GM19099 (cell line): ENCODE data around the gene VPS13A.

Source experiments
- POLR2A ChIP-seq: IDR thresholded peaks from 3 replicates; pipeline ENCODE4 v1.6.1; 2011; ENCODE audit warnings: low read depth; ENCODE audit not compliant: insufficient read length; ENCODE audit errors: extremely low read depth

VPS13A gene

GRCh38 chr9:77170991-77171699, 6.2 kb upstream of the VPS13A start:
- TF ChIP-seq POLR2A: no peak

- TF ChIP-seq POLR2A: no peak
These were observed 2.2 kb upstream of the VPS13A start for GRCh38 chr9:77175151-77175550.

- TF ChIP-seq POLR2A: no peak
These were observed 1.2 kb upstream of the VPS13A start for GRCh38 chr9:77176106-77176505.

GRCh38 chr9:77176686-77177142, 620 bp upstream of the VPS13A start:
- no peak for TF ChIP-seq POLR2A

GRCh38 chr9:77177894-77178794, 810 bp downstream of the VPS13A start:
- TF ChIP-seq POLR2A: no peak

- no peak for TF ChIP-seq POLR2A
These were observed 2.7 kb downstream of the VPS13A start for GRCh38 chr9:77180056-77180455.

GRCh38 chr9:77183581-77183980, 6.2 kb downstream of the VPS13A start:
- TF ChIP-seq POLR2A: no peak

GRCh38 chr9:77188242-77188641, 10.9 kb downstream of the VPS13A start:
- TF ChIP-seq POLR2A: no peak

- TF ChIP-seq POLR2A: no peak
These were observed 17.1 kb downstream of the VPS13A start for GRCh38 chr9:77194423-77194822.

- TF ChIP-seq POLR2A: no peak
These were observed 32.8 kb downstream of the VPS13A start for GRCh38 chr9:77210116-77210515.

- no peak for TF ChIP-seq POLR2A
These were observed 34.2 kb downstream of the VPS13A start for GRCh38 chr9:77211561-77211960.

- no peak for TF ChIP-seq POLR2A
These were observed 35.5 kb downstream of the VPS13A start for GRCh38 chr9:77212801-77213200.

GRCh38 chr9:77215874-77216273, 38.5 kb downstream of the VPS13A start:
- TF ChIP-seq POLR2A: no peak

GRCh38 chr9:77218612-77219011, 41.3 kb downstream of the VPS13A start:
- TF ChIP-seq POLR2A: no peak

- TF ChIP-seq POLR2A: no peak
These were observed 44.1 kb downstream of the VPS13A start for GRCh38 chr9:77221431-77221830.

GRCh38 chr9:77224746-77225312, 47.5 kb downstream of the VPS13A start:
- no peak for TF ChIP-seq POLR2A

- TF ChIP-seq POLR2A: no peak
These were observed 59.4 kb downstream of the VPS13A start for GRCh38 chr9:77236693-77237092.

GRCh38 chr9:77237896-77238295, 60.6 kb downstream of the VPS13A start:
- TF ChIP-seq POLR2A: no peak
